ENCODE measurements around the gene MN1.

The MN1 gene

DNA sequence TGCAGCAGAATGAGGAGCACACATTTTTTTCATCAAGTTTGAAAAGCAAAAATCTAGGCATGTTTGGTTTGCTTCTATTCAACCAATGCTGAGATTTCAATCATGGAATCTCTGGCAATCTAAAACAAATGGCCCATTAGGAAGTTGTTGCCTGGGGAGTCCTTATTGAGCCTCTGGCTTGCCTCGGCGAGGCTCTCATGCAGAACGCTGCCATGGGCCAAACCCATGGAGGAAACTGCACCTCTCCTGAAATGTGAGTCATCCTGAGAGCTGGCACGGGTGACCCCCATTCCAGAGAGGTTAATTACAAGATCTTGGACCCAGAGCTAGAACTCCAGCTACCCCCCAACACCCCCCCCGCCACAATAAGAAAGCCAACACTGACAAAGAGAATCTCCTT lies 80.7 kb downstream of the MN1 start:
- H3K4me3 ChIP-seq (ENCODE audit: low read length) = no peak overlapping the region
- TF ChIP-seq, protein P1, sequence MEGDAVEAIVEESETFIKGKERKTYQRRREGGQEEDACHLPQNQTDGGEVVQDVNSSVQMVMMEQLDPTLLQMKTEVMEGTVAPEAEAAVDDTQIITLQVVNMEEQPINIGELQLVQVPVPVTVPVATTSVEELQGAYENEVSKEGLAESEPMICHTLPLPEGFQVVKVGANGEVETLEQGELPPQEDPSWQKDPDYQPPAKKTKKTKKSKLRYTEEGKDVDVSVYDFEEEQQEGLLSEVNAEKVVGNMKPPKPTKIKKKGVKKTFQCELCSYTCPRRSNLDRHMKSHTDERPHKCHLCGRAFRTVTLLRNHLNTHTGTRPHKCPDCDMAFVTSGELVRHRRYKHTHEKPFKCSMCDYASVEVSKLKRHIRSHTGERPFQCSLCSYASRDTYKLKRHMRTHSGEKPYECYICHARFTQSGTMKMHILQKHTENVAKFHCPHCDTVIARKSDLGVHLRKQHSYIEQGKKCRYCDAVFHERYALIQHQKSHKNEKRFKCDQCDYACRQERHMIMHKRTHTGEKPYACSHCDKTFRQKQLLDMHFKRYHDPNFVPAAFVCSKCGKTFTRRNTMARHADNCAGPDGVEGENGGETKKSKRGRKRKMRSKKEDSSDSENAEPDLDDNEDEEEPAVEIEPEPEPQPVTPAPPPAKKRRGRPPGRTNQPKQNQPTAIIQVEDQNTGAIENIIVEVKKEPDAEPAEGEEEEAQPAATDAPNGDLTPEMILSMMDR (IDR thresholded peaks at IDR 0.05; ENCODE audit: insufficient read depth, low read depth, low read length, missing control alignments) = no peak
- peak; percentile 27 for DNase-seq (ENCODE audit: low read depth)

- TF ChIP-seq, protein P1 (IDR thresholded peaks at IDR 0.05; ENCODE audit: insufficient read depth, low read depth, low read length, missing control alignments) = no peak
- H3K4me3 ChIP-seq (ENCODE audit: low read length) = no peak overlapping the region
- DNase-seq (ENCODE audit: low read depth) = peak; percentile 100
These were observed 81.9 kb downstream of the MN1 start for GRCh38 chr22:27719535-27720227.

DNA sequence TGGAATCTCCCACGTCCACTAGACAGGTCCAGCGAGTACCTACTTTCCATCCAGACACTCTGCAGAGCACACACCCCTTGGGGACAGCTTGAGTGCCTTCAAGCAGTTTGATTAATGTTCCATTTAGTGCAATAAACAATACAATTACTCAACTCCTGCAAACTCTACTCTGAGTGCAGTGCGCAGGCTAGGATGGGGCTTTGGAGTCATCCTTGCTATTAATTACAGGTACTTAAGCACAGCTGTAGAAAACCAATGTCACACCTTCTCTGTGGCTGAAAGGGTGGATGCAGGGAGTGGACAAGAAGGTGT lies 82.6 kb downstream of the MN1 start:
- no peak overlapping the region for H3K4me3 ChIP-seq (ENCODE audit: low read length)
- TF ChIP-seq, protein P1 (IDR thresholded peaks at IDR 0.05; ENCODE audit: insufficient read depth, low read depth, low read length, missing control alignments) = no peak
- peak; percentile 52 for DNase-seq (ENCODE audit: low read depth)

GRCh38 chr22:27718186-27719035 lies 83.1 kb downstream of the MN1 start:
- TF ChIP-seq, protein P1 (IDR thresholded peaks at IDR 0.05; ENCODE audit: insufficient read depth, low read depth, low read length, missing control alignments) = no peak
- peak; percentile 98 for DNase-seq (ENCODE audit: low read depth)
- no peak overlapping the region for H3K4me3 ChIP-seq (ENCODE audit: low read length)

GRCh38 chr22:27717094-27717493 lies 84.5 kb downstream of the MN1 start:
- TF ChIP-seq, protein P1 (IDR thresholded peaks at IDR 0.05; ENCODE audit: insufficient read depth, low read depth, low read length, missing control alignments) = no peak
- DNase-seq (ENCODE audit: low read depth) = no peak
- no peak overlapping the region for H3K4me3 ChIP-seq (ENCODE audit: low read length)

GRCh38 chr22:27716074-27716473 lies 85.5 kb downstream of the MN1 start:
- no peak for DNase-seq (ENCODE audit: low read depth)
- H3K4me3 ChIP-seq (ENCODE audit: low read length) = no peak overlapping the region
- TF ChIP-seq, protein P1 (IDR thresholded peaks at IDR 0.05; ENCODE audit: insufficient read depth, low read depth, low read length, missing control alignments) = no peak

Measured in epithelial cell of esophagus (primary cell).